Sigmoid colon (tissue), 7 donors: Measurements from ENCODE around the gene NECTIN4. TPM values are rescaled to one million over a fixed set of nuclear protein-coding genes. Genes with fewer than 3 reads are reported as not detected.

Experiments used
- DNase-seq: peaks from one replicate; pipeline ENCODE4 v3.0.0-alpha.2; 2019
- H3K27ac ChIP-seq, 4 donors: fragments of 200-600 bp; sonication (generic); one replicate each; pipeline ENCODE4 v1.5.1; 2016 to 2019; ENCODE audit warnings: mild to moderate bottlenecking in 1 of 4
- H3K27me3 ChIP-seq, 3 donors: fragments of 200-600 bp; sonication (generic); one replicate each; pipeline ENCODE4 v1.5.1; 2019; ENCODE audit warnings: mild to moderate bottlenecking in 1 of 3
- H3K36me3 ChIP-seq, 4 donors: fragments of 200-600 bp; sonication (generic); one replicate each; pipeline ENCODE4 v1.5.1; 2016 to 2019
- H3K4me1 ChIP-seq, 4 donors: fragments of 200-600 bp; sonication (generic); one replicate each; pipeline ENCODE4 v1.5.1; 2017 to 2019
- H3K4me3 ChIP-seq, 4 donors: fragments of 200-600 bp; sonication (generic); one replicate each; pipeline ENCODE4 v1.5.1; 2017 to 2019; ENCODE audit warnings: mild to moderate bottlenecking in 2 of 4, moderate library complexity in 1 of 4
- H3K9me3 ChIP-seq, 4 donors: fragments of 200-600 bp in 3 of 4; sonication (generic) in 3 of 4; one replicate each; pipeline versions ENCODE4 v1.5.1 to v1.6.1; 2013 to 2019
- CTCF ChIP-seq, 4 experiments: fragments of 450-650 bp in 3 of 4; fragments of 200-600 bp in 1 of 4; IDR thresholded peaks; one replicate each; pipeline ENCODE4 v1.5.1; 2016 to 2019; ENCODE audit warnings: antibody characterized with exemption in 4 of 4, mild to moderate bottlenecking in 3 of 4, moderate library complexity in 2 of 4
- EP300 ChIP-seq, 4 donors: sonication (generic); formaldehyde crosslinking; IDR thresholded peaks; one replicate each; pipeline ENCODE4 v1.6.1; 2017; ENCODE audit warnings: antibody characterized with exemption in 4 of 4
- POLR2A ChIP-seq, 2 donors: fragments of 450-650 bp; IDR thresholded peaks; one replicate each; pipeline ENCODE4 v1.6.1; 2016; ENCODE audit warnings: antibody characterized with exemption in 2 of 2, mild to moderate bottlenecking in 2 of 2, moderate library complexity in 2 of 2
- POLR2AphosphoS5 ChIP-seq, 4 donors: sonication (generic); formaldehyde crosslinking; IDR thresholded peaks; one replicate each; pipeline ENCODE4 v1.6.1; 2017; ENCODE audit warnings: antibody characterized with exemption in 4 of 4
- WGBS, 2 donors: extraction: QIAGEN DNeasy Blood & Tissue Kit; methylation state at CpG; one replicate each; pipeline ENCODE4 v1.1.7; 2013; 5-methylcytosine and 5-hydroxymethylcytosine counted together
- intact Hi-C: fragments of 100-400 bp; cut with DNase I; formaldehyde crosslinking; loops from one replicate; pipeline ENCODE4 v1.15.1; 2023
- polyA plus RNA-seq, 3 donors: library from polyadenylated mRNA; stranded (reverse); fragments of 200-250 nt; gene quantifications; one replicate each; pipeline ENCODE4 v1.2.3, GENCODE V29; 2013
- total RNA-seq, 4 donors: library from RNA; depleted of rRNA; stranded (reverse); fragments of >200 nt; gene quantifications; one replicate each; pipeline ENCODE4 v1.1.0, GENCODE V29; 2016
- donor health status: healthy with polysubstance abuse.
- donor health status: Bipolar disorder and iron deficiency.
- donor health status: healthy.

The NECTIN4 gene
- total RNA-seq (not detected), polyA plus RNA-seq (1 to 10 TPM in 2 of 3 donors, not detected in 1; 1.2 to 2.8 TPM)

GRCh38 chr1:161089251-161089924 lies at the start of gene NECTIN4:
Gene NECTIN4 (minus strand): TSS chr1:161089558. CDS start chr1:161089296, 262 bp downstream.
- TF ChIP-seq EP300 (IDR thresholded peaks at IDR 0.05) = no peak
- TF ChIP-seq POLR2AphosphoS5 (IDR thresholded peaks at IDR 0.05) = no peak
- TF ChIP-seq POLR2A (IDR thresholded peaks at IDR 0.05) = no peak
- TF ChIP-seq CTCF (IDR thresholded peaks at IDR 0.05) = no peak
- intact Hi-C loops = no loop called here
- Histone ChIP-seq H3K9me3 (no peaks in the 10 kb centered on the region), H3K4me1 (no peaks in the 10 kb centered on the region), H3K36me3 (no peaks in the 10 kb centered on the region), H3K27me3 (no peaks in the 10 kb centered on the region), H3K4me3 (no peak within 1 kb of the TSS), H3K27ac (no peak within 1 kb of the TSS)
- 16 to 61% methylated on average over 22 of the region's 22 CpGs for WGBS, 2 donors
- no peak for DNase-seq

- Histone ChIP-seq H3K27ac (no peak overlapping the region), H3K27me3 (no peaks in the 10 kb centered on the region), H3K4me1 (peaks cover 0 to 23% (median 12%) of the 10 kb centered on the region in 4 donors), H3K36me3 (no peaks in the 10 kb centered on the region), H3K9me3 (no peaks in the 10 kb centered on the region), H3K4me3 (no peak overlapping the region)
- TF ChIP-seq CTCF (IDR thresholded peaks at IDR 0.05) (no peak), POLR2A (IDR thresholded peaks at IDR 0.05) (no peak), EP300 (IDR thresholded peaks at IDR 0.05) (no peak), POLR2AphosphoS5 (IDR thresholded peaks at IDR 0.05) (no peak)
- no peak for DNase-seq
- intact Hi-C loops = no loop called here
- 87 to 89% methylated on average over 1 of the region's 1 CpG for whole genome bisulfite sequencing, 2 donors
Measured at GRCh38 chr1:161138431-161138830, 49.1 kb upstream of the NECTIN4 start.

GRCh38 chr1:161137881-161138280 lies 48.5 kb upstream of the NECTIN4 start:
- peaks cover 0 to 27% (median 14%) of the 10 kb centered on the region in 4 donors for H3K4me1 ChIP-seq
- no peak overlapping the region for H3K4me3 ChIP-seq
- intact Hi-C loops = no loop called here
- no peak for DNase-seq
- no peaks in the 10 kb centered on the region for H3K27me3 ChIP-seq
- 81 to 83% methylated on average over 3 of the region's 3 CpGs for WGBS, 2 donors
- TF ChIP-seq POLR2A (IDR thresholded peaks at IDR 0.05) (no peak), POLR2AphosphoS5 (IDR thresholded peaks at IDR 0.05) (no peak), EP300 (IDR thresholded peaks at IDR 0.05) (no peak), CTCF (IDR thresholded peaks at IDR 0.05) (no peak)
- H3K9me3 ChIP-seq = no peaks in the 10 kb centered on the region
- H3K27ac ChIP-seq = no peak overlapping the region
- no peaks in the 10 kb centered on the region for H3K36me3 ChIP-seq

GRCh38 chr1:161133220-161133740 lies 43.9 kb upstream of the NECTIN4 start:
- intact Hi-C loops = loop anchor here (2.0 kb wide), 2 partner anchors 14 to 26 kb away; partner anchors contain the start of genes NIT1, PFDN2 and USP21
- peak overlapping the region; percentile 90 to 97 (median 92) for H3K27ac ChIP-seq
- H3K36me3 ChIP-seq = peaks cover 5 to 20% (median 8%) of the 10 kb centered on the region in 4 donors
- H3K27me3 ChIP-seq = no peaks in the 10 kb centered on the region
- 1 to 7% methylated on average over 11 of the region's 11 CpGs for WGBS, 2 donors
- no peak for DNase-seq
- peak overlapping the region; percentile 69 to 83 (median 76) for H3K4me3 ChIP-seq
- TF ChIP-seq POLR2AphosphoS5 (IDR thresholded peaks at IDR 0.05) = peak in 1 of 4 donors; percentile 1
- no peak for TF ChIP-seq EP300 (IDR thresholded peaks at IDR 0.05)
- peaks cover 0 to 52% (median 35%) of the 10 kb centered on the region in 4 donors for H3K4me1 ChIP-seq
- H3K9me3 ChIP-seq = no peaks in the 10 kb centered on the region
